Glomerular endothelial cell (primary cell): ENCODE measurements around the gene KCNA2. TPM values are rescaled to one million over a fixed set of nuclear protein-coding genes. Genes with fewer than 3 reads are reported as not detected.

Experiments used
- DNase-seq: peaks from one replicate; pipeline ENCODE4 v3.0.0-alpha.2; 2011; ENCODE audit warnings: low read depth, low spot score; ENCODE audit errors: extremely low read depth
- total RNA-seq: library from RNA; depleted of rRNA; stranded (reverse); fragments of >200 nt; gene quantifications from 2 replicates; pipeline ENCODE4 v1.2.3, GENCODE V29; 2015

Gene KCNA2
- not detected in 2 replicates for total RNA-seq

DNA sequence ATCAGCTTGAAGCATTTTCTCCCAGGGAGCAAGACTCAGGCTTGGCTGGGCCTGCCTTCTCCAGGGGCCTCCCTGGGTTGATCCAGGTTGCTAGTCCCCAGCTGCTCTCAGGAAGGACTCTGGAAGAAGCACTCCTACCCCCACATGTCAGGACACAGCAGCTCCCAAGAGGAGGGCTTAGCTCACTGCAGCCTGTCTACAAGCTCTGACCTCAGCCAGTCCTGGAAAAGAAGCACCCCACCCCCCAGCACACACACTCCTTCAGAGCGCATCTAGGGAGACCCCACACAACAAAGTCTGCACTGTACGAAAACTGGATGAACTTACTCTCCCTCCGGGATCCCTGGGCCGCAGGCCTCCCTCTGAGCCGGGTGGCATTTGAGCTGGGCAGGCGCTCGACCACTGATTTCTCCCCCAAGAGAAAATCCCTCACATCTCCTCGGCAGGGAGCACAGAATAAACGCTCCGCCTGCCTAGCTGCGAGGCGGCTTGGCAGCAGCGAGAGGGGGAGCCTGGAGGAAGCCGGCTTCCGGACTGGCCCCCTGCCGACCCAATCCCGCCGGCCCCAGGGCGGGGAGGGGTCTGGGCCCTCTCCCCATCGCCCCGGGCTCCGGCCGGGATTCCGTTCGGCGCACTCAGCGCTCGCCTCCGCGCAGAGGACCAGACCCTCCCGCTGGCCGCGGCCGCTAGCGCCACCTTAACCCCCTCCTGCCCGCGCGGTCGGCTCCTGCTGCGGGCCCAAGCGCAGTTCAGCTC, at the start of gene KCNA2:
Gene KCNA2, minus strand, starts transcription at position 458 of the 756 bp plus-strand sequence. CDS start 1,576 bp downstream, outside the sequence.
- no peak for DNase-seq

DNA sequence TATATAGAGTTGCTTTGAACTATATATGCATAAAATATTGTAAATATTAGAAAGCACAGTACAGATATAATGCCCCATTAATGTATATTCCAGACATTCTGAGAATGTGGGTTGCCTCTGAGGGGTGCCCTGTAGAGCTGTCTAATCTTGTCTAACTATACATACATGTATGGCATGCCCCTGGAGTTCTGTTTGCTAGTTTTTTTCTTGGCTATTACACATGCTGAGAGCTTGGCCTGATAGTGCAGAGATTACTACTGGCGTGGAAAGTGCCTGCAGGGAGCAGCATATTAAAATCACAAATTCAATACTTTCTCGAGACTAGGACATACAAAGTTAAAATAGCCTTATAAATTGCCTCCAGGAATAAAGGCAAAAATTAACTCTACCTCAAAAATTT, 44.5 kb upstream of the KCNA2 start:
- DNase-seq: no peak

DNA sequence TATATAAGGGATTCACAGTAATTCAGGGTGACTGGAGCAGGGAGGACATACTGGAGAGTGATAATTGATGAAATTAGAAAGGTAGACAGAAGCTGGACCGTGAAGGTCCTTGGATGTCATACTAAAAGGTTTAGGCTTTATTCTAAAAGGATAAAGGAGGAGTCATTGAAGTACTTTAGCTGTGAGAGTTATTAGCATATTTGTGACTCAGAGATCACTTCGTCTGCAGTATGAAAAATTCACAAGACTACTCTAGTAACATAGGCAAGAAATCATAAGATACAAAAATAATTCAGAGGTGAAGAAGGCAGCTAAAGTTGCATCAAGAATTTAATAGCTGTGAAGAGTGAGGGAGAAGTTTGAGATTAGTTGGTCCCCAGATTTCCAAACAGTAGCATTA, 42.3 kb upstream of the KCNA2 start:
- no peak for DNase-seq

DNA sequence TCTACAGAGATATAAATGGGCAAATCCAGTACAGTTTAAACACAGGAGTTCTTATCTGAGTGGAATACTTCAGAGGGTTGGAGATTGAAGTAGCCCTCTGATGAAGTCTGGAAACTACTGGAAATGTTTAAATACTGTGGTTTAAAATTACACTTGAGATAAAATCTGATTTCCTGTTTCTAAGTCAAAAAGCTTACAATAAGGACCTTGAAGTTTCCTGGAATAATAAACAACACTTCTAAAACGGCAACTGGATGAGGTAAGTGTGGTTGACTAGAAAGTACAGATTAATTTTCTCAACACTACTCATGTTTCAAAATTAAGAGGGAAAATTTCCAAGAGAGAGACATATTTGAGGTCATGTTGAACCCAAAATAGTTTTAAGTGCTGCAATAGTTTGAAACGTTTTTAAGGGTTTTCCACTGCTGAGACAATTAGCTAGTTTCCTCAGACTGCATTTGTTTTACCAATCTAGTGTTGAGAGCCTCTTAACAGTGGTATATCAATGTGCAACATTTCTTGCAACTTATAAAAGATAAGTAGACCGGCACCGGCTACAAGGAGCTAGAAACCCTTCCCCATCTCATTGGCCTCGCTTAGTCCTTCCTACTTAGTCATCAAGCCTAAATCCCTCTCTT, 41.2 kb upstream of the KCNA2 start:
- DNase-seq: no peak

DNA sequence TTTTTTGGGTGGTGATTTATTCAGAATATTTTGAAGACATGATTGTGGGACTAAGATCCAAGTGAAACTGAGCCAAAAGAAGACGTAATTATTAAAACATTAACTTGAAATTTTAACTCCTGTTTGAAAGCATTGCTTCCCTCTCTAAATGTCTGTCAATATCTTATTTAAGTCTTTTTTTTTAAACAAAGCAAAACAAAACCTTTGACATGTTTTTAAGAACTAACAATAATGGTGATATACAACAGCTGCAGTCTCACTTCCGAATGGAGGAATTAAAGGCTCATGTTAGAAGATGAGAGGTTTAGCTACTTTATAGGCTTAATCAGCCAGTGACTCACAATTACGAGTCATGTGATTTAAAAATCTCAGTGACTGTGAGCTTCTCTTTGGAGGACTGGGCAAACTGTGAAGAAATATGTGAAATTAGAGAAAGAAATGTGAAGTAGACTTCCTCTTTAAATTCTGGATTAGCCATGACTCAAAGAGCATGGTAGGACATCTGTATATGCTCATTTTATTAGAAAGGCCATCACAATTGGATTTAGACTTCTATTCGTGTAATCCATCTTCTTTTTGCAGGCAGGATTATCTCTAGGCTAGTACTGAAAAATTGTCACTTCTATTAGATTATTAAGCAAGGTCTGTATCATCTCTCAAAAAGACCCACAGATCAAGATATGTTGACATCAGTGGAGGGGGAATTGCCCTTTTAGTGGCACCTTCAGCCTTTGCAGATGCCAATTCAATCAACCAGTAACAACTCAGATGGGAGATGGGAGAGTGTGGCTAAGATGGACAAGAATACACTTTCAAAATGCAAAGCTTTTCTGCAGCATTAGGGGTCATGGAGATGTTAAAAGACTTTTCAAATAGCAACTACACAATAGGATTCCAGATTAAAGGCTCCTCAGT, 39.9 kb upstream of the KCNA2 start:
- no peak for DNase-seq

DNA sequence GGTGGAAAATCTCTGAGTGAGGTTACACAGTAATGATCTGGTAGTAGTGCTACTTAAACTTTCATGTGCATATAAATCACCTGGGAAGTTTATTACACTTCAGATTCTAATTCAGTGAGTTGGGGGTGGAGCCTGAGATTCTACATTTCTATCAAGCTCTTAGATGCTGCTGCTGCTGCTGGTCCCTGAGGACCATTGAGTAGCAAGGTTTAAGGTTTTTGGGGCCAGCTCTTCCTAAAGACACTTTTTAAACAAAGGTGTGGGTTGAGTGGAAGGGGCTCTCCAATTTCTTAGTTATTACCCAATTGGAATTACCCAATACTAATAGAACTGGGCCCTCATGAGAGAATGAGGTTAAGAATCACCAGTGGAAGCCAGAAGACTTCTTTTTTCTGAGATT, 39.1 kb upstream of the KCNA2 start:
- no peak for DNase-seq

DNA sequence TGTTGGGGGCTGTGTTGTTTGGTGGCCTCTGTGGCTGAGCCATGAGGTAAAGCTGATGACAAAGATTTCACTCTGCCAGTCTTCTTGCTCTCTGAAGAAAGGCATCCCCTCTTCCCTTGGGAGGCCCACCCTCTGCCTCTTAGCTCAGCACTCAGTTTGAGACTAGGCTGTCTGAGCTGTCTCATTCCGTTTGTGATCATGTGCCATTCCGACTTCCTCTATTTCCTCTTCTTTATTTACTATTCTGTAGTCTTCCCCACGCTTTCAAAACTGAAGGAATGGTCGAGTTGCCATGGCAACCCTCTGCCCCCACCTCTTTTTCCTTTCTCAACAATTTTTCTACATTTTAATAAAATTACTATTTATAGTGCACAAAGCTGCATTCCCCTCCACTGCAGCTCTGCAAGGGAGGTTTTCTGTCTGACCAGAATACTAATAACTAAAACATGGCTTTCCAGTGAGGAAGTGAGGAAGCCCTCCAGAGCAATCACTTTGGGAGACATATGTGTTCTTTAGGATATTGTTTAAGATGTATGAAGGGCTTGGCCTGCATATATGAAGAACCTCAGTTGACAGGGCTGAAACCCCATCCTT, 37.8 kb upstream of the KCNA2 start:
- DNase-seq: no peak

DNA sequence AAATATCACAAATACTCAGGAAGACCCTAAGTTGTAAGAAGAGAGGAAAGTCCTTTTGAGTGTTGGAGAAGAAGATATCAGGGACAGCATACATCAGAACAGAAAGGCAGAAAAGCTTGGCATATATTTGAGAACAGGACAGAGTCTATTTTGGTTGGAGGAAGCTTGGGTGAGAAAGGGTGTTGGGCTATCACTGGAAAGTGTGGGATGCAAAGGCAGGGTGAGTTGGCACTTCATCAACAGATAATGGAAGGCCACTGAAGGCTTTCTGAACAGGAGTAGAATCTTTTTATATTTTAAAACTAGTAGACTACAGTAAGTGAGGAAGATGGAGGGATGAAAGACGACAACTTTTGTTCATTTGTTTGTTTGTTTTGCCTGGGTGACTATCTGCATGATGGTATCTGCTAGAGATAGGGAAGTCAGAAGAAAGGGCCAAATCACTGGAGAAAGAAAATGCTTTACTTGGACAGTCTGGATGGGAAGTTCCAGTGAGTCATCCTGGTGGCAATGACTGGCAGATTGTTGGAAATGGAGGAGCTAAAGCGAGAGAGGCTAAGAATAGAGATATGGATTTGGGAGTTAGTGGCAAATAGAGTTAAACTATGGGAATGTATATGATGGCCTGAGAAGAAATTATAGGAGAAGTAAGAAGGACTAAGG, 33.7 kb upstream of the KCNA2 start:
- no peak for DNase-seq

DNA sequence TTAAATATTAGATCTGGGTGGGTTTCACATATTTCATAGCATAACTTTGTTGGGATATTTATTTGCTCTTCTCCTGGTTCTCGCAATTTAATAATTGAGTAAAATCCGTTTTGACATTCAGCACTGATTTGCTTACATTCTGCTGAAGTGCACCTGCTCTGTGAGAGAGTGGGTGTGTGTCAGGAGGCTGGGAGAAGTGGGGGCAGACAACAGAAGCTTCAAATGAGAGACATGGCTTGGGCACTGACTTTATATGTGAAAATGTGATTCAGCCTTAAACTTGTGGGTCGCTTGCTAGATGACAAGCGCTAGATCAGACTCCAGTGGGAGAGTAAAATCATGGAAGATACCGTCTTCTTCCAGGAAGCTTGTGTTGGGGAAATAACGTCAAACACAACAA, 32.4 kb upstream of the KCNA2 start:
- no peak for DNase-seq

DNA sequence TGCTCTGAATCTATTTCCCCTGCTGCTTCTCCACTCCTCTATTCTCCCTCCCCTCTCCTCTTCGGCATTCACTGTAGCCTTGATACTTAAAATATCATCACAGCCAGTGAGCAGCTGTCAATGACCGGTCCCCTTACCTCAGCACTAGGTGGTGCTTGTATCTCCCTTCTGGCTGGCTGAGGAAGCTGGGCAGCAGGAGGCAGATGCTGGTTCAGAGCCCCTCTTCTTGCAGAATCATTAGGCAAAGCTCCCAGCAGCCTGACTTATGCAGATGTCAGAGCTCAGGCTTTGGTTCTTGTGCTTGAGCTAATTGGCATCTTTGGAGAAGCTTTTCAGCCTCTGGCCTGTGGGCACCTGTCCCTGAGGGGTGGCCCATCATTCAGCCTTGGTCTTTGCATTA, 31.9 kb upstream of the KCNA2 start:
- no peak for DNase-seq

DNA sequence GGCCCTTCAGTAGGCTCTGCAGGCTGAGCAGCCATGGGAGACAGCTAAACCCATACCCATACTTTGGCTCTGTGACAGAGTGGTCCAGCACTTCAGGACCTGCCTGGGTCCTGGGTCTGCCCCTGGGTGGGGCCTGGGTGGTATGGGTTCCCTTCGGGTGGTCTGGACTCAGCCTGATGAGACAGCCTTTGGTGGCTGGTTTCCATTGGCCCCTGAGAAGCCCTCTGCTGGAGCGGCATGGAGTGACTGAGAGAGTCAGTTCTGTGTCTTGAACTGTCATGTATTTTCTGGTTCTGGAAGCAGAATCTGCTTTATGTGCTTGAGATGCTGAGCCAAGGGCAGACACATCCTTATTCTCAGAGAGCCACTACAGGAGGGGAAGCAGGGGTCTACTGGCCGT, 31.3 kb upstream of the KCNA2 start:
- DNase-seq: no peak

DNA sequence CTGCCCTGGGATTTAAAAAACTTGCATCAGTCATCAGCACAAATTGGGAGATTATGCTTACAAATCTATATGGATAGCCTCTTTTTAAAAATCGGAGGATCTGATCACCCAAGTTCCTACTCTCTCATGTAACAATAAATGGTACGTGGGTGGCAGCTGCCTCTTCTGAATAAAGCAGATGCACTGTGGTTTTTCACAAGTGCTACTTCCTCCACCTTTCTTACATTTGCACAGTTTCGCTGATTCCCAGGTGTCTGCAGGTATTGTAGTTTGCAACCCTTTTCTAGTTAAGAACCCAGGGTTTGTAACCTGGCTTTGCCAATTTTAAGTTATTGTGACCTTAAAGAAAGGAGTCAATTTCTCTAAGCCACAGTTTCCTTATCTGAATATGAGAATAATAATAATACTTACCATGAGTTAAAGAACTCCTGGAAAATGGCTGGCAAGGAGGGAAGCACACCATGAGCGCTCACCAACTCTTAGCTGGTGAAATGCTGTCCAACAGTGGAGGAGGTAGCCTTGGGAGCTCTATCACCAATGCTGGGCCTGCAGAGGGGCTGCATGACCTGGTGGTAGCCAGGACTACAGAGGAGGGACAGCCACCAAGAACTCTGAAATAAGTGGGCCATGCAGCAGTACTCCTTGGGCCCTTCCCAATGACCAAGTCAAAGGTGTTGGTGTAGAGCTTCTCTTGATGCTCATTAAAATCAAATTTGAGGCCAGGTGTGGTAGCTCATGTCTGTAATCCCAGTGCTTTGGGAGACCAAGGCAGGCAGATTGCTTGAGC, 30.2 kb upstream of the KCNA2 start:
- DNase-seq: no peak

DNA sequence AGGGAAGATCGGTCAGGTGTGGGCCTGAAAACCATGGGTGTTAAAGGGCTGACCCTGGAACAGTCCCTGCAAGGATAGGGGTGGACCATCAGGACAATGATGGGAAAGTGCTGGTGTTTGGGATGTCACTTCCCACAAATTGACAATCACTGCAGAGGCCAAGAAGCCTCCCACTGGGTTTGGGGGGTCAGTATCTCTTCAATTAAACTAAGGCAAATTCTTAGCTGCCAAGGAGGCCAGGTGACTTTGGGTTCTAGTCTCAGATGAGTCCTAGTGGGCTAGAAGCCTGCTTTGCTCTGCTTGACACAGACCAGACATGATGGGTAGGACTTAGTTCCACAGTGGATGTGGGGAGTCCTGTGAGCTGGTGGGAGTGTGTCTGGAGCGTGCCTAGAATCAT, 29.3 kb upstream of the KCNA2 start:
- no peak for DNase-seq

DNA sequence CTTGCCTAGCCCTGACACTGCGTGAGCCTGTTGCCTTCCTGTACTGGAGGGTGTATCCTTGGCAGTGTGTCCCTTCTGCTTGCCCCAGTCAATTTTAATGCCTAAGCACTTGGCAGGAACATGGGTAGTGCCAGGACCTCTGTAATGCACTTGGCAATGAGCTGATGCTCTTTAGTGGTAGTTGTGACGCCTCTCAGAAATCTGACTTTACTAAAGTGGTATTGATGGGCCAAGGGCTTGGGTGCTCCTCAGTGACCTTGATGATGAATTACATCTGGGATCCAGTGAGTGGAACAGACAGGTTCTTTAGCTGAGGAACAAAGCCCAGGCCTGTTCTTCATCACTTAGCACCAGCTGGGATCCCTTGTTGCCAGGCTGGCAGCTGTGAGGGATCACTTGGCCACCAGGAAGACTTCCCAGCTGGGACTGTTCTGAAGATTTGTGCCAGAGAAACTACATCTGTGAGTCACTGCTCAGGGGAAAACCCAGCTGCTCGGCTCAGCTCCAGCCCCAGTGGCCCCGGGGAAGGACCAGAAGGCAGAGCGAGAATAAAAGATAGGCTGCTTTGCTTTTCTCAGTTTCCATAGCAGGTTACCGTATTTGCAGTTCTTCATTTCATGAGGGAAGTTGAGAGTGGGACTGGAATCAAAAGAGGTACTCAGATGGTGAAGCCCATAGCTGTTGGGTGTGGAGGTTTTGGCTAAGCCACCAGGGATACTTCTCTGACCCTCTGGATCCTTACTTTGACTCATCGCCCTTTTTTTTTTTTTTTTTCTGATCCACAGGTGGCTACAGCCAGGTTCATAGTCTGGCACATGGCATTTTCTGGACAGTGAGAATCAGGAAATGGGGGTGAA, 28.5 kb upstream of the KCNA2 start:
- no peak for DNase-seq

DNA sequence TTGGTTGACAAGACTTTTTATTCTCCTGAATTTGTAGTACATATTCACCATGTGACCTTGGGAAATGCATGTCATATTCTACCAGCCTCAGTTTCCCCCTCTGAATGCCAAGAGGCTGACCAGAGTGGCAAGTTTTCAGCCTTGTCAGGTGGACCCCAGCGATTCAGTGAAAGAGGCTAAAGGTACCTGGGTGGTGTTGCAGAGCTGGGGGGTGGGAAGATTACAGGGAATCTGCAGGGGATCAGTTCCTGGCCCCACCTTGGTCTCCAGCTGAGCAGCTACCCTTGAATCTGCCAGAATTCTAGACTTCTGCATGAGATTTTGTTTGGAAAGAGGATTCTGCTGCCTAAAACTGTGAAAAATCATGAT, 27.9 kb upstream of the KCNA2 start:
- DNase-seq: no peak

DNA sequence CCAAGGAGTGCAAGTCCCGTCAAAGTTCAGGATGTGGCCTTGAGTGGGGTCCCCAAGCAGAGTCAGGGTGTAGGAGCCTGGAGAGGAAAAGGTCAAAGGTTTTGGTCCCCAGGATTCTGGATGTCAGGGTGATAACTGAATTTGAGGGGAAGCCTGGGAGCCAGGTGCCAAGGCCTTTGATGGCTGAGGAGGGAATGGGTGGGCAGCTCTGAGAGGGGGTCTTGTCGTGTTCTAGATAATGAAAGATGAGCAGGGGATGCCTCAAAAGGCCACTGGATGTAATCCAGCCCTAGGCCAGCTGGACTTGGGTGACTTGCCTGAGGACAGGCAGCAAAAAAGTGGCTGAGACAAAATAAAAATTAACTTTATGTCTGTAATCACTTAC, 27.5 kb upstream of the KCNA2 start:
- no peak for DNase-seq

DNA sequence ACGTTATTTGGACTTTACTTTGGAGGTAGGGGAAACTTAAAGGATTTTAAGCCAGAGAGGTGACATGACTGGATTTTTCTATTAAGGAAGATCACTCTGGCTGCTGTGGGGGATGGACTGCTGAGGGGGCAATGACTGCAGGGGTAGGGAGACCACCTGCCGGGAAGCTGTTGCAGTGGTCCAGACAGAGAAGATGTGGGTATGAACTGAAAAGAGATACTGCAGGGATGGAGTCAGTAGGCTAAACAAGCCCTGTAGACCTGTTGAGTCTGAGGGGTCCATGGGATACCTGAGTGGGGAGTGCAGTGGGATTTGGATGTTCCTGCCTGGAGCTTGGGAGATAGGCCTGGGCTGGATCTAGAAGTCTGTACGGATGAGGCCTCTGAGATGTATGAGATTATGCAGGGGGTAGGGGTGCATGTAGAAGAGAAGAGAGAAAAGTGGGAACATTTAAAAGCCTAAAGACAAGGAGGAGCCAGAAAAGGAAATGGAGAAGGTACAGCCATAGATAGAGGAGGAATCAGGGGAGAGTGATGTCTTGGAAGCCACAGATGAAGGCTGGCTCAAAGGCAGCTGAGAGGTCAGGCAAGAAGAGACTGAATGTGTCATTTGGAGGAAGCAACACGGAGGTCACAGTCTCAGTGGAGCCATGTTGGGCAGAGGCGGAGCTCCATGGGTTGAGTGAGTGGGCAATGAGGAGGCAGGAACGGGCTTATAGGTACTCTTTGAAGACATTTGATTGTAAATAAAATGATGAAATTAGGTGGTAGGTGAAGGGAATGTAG, 25.9 kb upstream of the KCNA2 start:
- no peak for DNase-seq
